ENCODE measurements around the gene PTTG1IP. TPM values are rescaled to one million over a fixed set of nuclear protein-coding genes. Genes with fewer than 3 reads are reported as not detected.

PTTG1IP gene
- total RNA-seq, 1 experiment from 2014 or later = 96.0 TPM

DNA sequence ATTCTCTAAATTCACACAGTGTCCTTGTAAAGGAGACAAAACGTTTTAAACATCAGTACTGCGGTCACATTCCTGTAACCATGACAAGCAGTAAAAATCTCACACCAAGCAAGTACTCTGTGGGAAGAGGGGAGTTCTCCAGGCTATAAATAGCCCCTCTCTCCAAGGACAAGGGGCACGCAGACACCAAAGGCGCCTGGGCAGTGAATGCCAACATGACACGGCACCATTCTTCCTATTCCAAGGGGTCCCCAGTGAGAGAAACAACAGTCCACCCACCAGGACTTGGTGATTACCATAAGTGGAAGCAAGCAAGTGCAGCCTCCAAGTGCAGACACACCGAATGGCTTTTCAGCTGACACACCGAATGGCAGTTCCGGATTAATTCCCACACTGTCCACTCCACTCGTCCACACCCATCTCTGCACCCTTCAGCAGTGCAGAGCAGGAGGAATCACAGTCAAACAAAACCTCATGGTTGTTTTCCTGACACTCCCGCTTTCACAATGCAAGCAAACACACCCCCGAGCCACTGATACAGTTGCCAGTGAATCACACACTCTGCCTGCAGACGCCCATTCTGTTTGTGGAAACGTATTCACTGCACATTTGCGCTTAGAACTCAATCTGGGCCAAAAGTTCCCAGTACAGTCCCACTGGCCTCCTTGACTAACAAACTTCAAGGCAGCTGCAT is 1.8 kb downstream of the PTTG1IP start:
- TF ChIP-seq ZBTB21 (CRISPR knock-in tag; IDR thresholded peaks at IDR 0.05; ENCODE audit: borderline replicate concordance) = no peak
- TF ChIP-seq, protein P1, sequence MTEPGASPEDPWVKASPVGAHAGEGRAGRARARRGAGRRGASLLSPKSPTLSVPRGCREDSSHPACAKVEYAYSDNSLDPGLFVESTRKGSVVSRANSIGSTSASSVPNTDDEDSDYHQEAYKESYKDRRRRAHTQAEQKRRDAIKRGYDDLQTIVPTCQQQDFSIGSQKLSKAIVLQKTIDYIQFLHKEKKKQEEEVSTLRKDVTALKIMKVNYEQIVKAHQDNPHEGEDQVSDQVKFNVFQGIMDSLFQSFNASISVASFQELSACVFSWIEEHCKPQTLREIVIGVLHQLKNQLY (CRISPR knock-in tag; IDR thresholded peaks at IDR 0.05) = no peak
- no peak for TF ChIP-seq ZNF317 (CRISPR knock-in tag; IDR thresholded peaks at IDR 0.05; ENCODE audit: borderline replicate concordance, low read depth)
- no peak for TF ChIP-seq GTF2I (CRISPR knock-in tag; conservative IDR thresholded peaks at IDR 0.05)
- TF ChIP-seq, protein P2, sequence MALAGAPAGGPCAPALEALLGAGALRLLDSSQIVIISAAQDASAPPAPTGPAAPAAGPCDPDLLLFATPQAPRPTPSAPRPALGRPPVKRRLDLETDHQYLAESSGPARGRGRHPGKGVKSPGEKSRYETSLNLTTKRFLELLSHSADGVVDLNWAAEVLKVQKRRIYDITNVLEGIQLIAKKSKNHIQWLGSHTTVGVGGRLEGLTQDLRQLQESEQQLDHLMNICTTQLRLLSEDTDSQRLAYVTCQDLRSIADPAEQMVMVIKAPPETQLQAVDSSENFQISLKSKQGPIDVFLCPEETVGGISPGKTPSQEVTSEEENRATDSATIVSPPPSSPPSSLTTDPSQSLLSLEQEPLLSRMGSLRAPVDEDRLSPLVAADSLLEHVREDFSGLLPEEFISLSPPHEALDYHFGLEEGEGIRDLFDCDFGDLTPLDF (CRISPR knock-in tag; IDR thresholded peaks at IDR 0.05) = no peak
- TF ChIP-seq, protein P3, sequence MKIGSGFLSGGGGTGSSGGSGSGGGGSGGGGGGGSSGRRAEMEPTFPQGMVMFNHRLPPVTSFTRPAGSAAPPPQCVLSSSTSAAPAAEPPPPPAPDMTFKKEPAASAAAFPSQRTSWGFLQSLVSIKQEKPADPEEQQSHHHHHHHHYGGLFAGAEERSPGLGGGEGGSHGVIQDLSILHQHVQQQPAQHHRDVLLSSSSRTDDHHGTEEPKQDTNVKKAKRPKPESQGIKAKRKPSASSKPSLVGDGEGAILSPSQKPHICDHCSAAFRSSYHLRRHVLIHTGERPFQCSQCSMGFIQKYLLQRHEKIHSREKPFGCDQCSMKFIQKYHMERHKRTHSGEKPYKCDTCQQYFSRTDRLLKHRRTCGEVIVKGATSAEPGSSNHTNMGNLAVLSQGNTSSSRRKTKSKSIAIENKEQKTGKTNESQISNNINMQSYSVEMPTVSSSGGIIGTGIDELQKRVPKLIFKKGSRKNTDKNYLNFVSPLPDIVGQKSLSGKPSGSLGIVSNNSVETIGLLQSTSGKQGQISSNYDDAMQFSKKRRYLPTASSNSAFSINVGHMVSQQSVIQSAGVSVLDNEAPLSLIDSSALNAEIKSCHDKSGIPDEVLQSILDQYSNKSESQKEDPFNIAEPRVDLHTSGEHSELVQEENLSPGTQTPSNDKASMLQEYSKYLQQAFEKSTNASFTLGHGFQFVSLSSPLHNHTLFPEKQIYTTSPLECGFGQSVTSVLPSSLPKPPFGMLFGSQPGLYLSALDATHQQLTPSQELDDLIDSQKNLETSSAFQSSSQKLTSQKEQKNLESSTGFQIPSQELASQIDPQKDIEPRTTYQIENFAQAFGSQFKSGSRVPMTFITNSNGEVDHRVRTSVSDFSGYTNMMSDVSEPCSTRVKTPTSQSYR (CRISPR knock-in tag; IDR thresholded peaks at IDR 0.05) = no peak
- no peak for TF ChIP-seq RELA (CRISPR knock-in tag; IDR thresholded peaks at IDR 0.05; ENCODE audit: borderline replicate concordance)
- peak overlapping the region; percentile 87 for H3K27ac Mint-ChIP-seq
- H3K36me3 Mint-ChIP-seq = no peaks in the 10 kb centered on the region
- peak overlapping the region; percentile 82 for H3K4me3 Mint-ChIP-seq
- H3K9me3 Mint-ChIP-seq = no peaks in the 10 kb centered on the region
- H3K4me1 Mint-ChIP-seq = peaks cover 60% of the 10 kb centered on the region
- POLR2A ChIA-PET = no interaction called here
- ATAC-seq (no peak), DNase-seq (ENCODE audit: low spot score) (no peak)
- H3K27me3 Mint-ChIP-seq (ENCODE audit: low read depth) = peaks cover 24% of the 10 kb centered on the region
- CTCF ChIA-PET = interaction anchor here (2.1 kb wide), 1 partner anchor 78 kb away, joined by 6 read pairs; no protein-coding TSS in a partner anchor

GRCh38 chr21:44870748-44871495 is 2.6 kb downstream of the PTTG1IP start:
- TF ChIP-seq, protein P2 (CRISPR knock-in tag; IDR thresholded peaks at IDR 0.05) = no peak
- TF ChIP-seq, protein P4, sequence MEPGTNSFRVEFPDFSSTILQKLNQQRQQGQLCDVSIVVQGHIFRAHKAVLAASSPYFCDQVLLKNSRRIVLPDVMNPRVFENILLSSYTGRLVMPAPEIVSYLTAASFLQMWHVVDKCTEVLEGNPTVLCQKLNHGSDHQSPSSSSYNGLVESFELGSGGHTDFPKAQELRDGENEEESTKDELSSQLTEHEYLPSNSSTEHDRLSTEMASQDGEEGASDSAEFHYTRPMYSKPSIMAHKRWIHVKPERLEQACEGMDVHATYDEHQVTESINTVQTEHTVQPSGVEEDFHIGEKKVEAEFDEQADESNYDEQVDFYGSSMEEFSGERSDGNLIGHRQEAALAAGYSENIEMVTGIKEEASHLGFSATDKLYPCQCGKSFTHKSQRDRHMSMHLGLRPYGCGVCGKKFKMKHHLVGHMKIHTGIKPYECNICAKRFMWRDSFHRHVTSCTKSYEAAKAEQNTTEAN (CRISPR knock-in tag; IDR thresholded peaks at IDR 0.05) = no peak
- ATAC-seq (no peak), DNase-seq (ENCODE audit: low spot score) (no peak)
- ChIA-PET CTCF (no interaction called here), POLR2A (no interaction called here)
- Mint-ChIP-seq H3K4me1 (peaks cover 63% of the 10 kb centered on the region), H3K36me3 (no peaks in the 10 kb centered on the region), H3K27me3 (ENCODE audit: low read depth) (peaks cover 18% of the 10 kb centered on the region), H3K9me3 (no peaks in the 10 kb centered on the region), H3K27ac (peak overlapping the region; percentile 87), H3K4me3 (peak overlapping the region; percentile 20)

DNA sequence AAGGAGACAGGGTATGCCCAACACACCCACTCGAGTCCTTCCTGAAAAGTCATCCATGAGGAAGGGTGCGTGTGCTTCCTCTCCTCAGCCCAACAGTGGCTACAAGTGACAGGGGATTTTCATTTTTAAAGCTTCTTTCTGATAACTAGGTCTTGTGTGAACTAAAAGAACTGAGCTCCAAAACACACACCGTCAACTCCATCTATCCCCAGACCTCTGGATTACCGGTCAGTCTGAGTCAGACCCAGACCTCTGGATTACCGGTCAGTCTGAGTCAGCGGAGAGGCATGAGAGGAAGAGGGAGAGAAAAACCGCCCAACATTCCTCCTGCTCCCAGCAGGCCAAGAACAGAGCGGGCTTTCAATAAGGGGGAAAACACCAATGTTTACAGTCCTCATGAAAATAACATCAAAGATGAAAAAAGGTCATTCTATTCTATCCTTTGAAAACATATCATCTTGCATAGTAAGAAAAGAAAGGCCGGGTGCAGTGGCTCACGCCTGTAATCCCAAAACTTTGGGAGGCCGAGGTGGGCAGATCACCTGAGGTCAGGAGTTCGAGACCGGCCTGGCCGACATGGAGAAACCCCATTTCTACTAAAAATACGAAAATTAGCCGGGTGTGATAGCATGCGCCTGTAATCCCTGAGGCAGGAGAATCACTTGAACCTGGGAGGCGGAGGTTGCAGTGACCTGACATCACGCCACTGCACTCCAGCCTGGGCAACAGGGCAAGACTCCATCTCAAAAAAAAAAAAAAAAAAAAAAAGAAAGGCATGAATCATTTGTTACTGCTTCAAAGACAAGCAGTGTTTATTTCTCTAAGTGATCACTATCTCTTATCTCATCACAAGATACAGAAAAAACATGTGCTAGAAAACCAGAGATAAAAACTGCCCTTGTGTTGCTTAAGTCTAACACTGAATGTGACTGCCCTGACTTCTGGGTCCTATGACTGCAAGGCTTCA is 3.4 kb downstream of the PTTG1IP start:
- no peak for DNase-seq (ENCODE audit: low spot score)
- H3K9me3 Mint-ChIP-seq = no peaks in the 10 kb centered on the region
- peaks cover 54% of the 10 kb centered on the region for H3K4me1 Mint-ChIP-seq
- H3K27me3 Mint-ChIP-seq (ENCODE audit: low read depth) = peaks cover 9% of the 10 kb centered on the region
- H3K27ac Mint-ChIP-seq = peak overlapping the region; percentile 80; the same call in 1 of the 2 replicates
- no peak overlapping the region for H3K4me3 Mint-ChIP-seq
- H3K36me3 Mint-ChIP-seq = peaks cover 3% of the 10 kb centered on the region
- CTCF ChIA-PET = no interaction called here
- ATAC-seq = no peak
- POLR2A ChIA-PET = no interaction called here
- TF ChIP-seq ESRRA (CRISPR knock-in tag; IDR thresholded peaks at IDR 0.05; ENCODE audit: borderline replicate concordance) (no peak), OVOL2 (CRISPR knock-in tag; IDR thresholded peaks at IDR 0.05; ENCODE audit: borderline replicate concordance) (no peak), NR1H2 (CRISPR knock-in tag; IDR thresholded peaks at IDR 0.05) (no peak)
